NCI-H460 (cell line): Measurements from ENCODE around the gene C1S. TPM values are rescaled to one million over a fixed set of nuclear protein-coding genes. Genes with fewer than 3 reads are reported as not detected.

ENCODE experiments used
- small RNA-seq, 2 experiments: library from RNA; depleted of rRNA; stranded (forward); fragments of <200 nt; gene quantifications; one replicate each; pipeline ENCODE3, GENCODE V24; 2014
- total RNA-seq: library from RNA; depleted of rRNA; stranded (reverse); fragments of >200 nt; shearing (Covaris generic); gene quantifications from 2 replicates; pipeline ENCODE4 v1.2.3, GENCODE V29; 2014; rRNA removed

Gene C1S
- total RNA-seq, 1 experiment from 2014 or later: 21.9 TPM

Small RNAs within 50 kb of the gene (small RNA-seq; reads per million reads assigned to genes)
- gene AC006512.1: 0 reads per million in 2 experiments
- 0 reads per million in 2 experiments for gene RNU6-485P

Other genes starting within 250 kb of the C1S start
- gene GPR162, start 238.9 kb upstream of the C1S start, total RNA-seq: 0.61 and 0.94 TPM in 2 replicates
- 16.4 and 16.8 TPM in 2 replicates for gene P3H3, start 232.3 kb upstream of the C1S start, total RNA-seq
- 1.5 and 2.3 TPM in 2 replicates for gene GNB3, start 219.8 kb upstream of the C1S start, total RNA-seq
- 31.6 and 33.4 TPM in 2 replicates for gene CDCA3, start 209.4 kb upstream of the C1S start, total RNA-seq
- gene USP5, start 208.6 kb upstream of the C1S start, total RNA-seq: 30.7 and 33.5 TPM in 2 replicates
- gene TPI1, start 193.2 kb upstream of the C1S start, total RNA-seq: 885 and 1,221 TPM in 2 replicates
- 8.1 and 9.1 TPM in 2 replicates for gene SPSB2, start 187.4 kb upstream of the C1S start, total RNA-seq
- gene LRRC23, start 155.9 kb upstream of the C1S start, total RNA-seq: 11.9 and 12.7 TPM in 2 replicates
- 12.4 and 13.2 TPM in 2 replicates for gene ENO2, start 146.1 kb upstream of the C1S start, total RNA-seq
- gene ATN1, start 132.8 kb upstream of the C1S start, total RNA-seq: 6.6 and 10.5 TPM in 2 replicates
- not detected in 2 replicates for gene RNU7-1, start 116.9 kb upstream of the C1S start, total RNA-seq
- gene C12orf57, start 116.7 kb upstream of the C1S start, total RNA-seq: 127 and 130 TPM in 2 replicates
- gene PTPN6, start 109.4 kb upstream of the C1S start, total RNA-seq: 3.4 and 5.4 TPM in 2 replicates
- gene PHB2, start 90.1 kb upstream of the C1S start, total RNA-seq: 277 and 299 TPM in 2 replicates
- gene EMG1, start 89.8 kb upstream of the C1S start, total RNA-seq: 47.5 and 52.5 TPM in 2 replicates
- 9.3 and 10.6 TPM in 2 replicates for gene LPCAT3, start 42.2 kb upstream of the C1S start, total RNA-seq
- 2.6 and 3.5 TPM in 2 replicates for gene C1R, start 31.7 kb downstream of the C1S start, total RNA-seq
- gene C1RL, start 48.5 kb downstream of the C1S start, total RNA-seq: 5.1 and 6.4 TPM in 2 replicates
- gene RBP5, start 68.2 kb downstream of the C1S start, total RNA-seq: not detected in 2 replicates
- gene CLSTN3, start 69.7 kb downstream of the C1S start, total RNA-seq: 5.2 and 6.4 TPM in 2 replicates
- 8.9 and 13.9 TPM in 2 replicates for gene PEX5, start 129.0 kb downstream of the C1S start, total RNA-seq
- not detected in 2 replicates for gene ACSM4, start 243.4 kb downstream of the C1S start, total RNA-seq